Measurements from ENCODE around the gene PPM1A. TPM values are rescaled to one million over a fixed set of nuclear protein-coding genes. Genes with fewer than 3 reads are reported as not detected.
A peak's percentile ranks its signal among the peaks of the same experiment; 100 is the strongest.

The PPM1A gene
- polyA plus RNA-seq, 2 of the 4 experiments (the other 2 are of a cell fraction), result 37.1 to 76.6 TPM

- ATAC-seq (no peak), FAIRE-seq (no peak), DNase-seq (ENCODE audit: low read depth in 1 of 2, low spot score in 1 of 2) (no peak)
- POLR2A ChIA-PET, result no interaction called here
- H3K4me2 ChIP-seq, result no peak overlapping the region
- H3K4me3 ChIP-seq, result no peak overlapping the region
- CTCF ChIA-PET, result no interaction called here
- TF ChIP-seq HOXA7 (CRISPR knock-in tag; IDR thresholded peaks at IDR 0.05), result no peak
- H3K9me3 ChIP-seq, result no peaks in the 10 kb centered on the region
- WGBS (ENCODE audit: missing lambda C conversion rate), result 17% methylated on average over 2 of the region's 2 CpGs
- no peak overlapping the region for H3K27ac ChIP-seq
- no peaks in the 10 kb centered on the region for H3K4me1 ChIP-seq
Measured at GRCh38 chr14:60226298-60226697, 22.7 kb upstream of the PPM1A start.

GRCh38 chr14:60227291-60227690 is 21.7 kb upstream of the PPM1A start:
- FAIRE-seq (no peak), DNase-seq (ENCODE audit: low read depth in 1 of 2, low spot score in 1 of 2) (no peak), ATAC-seq (no peak)
- CTCF ChIA-PET, result no interaction called here
- Histone ChIP-seq H3K27ac (no peak overlapping the region), H3K9me3 (no peaks in the 10 kb centered on the region), H3K4me3 (no peak overlapping the region), H3K4me1 (no peaks in the 10 kb centered on the region), H3K4me2 (no peak overlapping the region)
- no peak for TF ChIP-seq NPAS2 (CRISPR knock-in tag; IDR thresholded peaks at IDR 0.05; ENCODE audit: borderline replicate concordance)
- no peak for TF ChIP-seq USF2 (IDR thresholded peaks at IDR 0.05)
- no peak for TF ChIP-seq RFX5 (IDR thresholded peaks at IDR 0.05)
- TF ChIP-seq MYC (IDR thresholded peaks at IDR 0.05; ENCODE audit: borderline replicate concordance, low read length), result no peak
- TF ChIP-seq E2F6 (IDR thresholded peaks at IDR 0.05; ENCODE audit: borderline replicate concordance, low read depth), result no peak
- TF ChIP-seq RAD21 (conservative IDR thresholded peaks at IDR 0.05 in 1 of 2, IDR thresholded peaks at IDR 0.05 in 1 of 2), result no peak
- TF ChIP-seq RCOR1 (IDR thresholded peaks at IDR 0.05; ENCODE audit: low read depth, low read length), result no peak
- TF ChIP-seq HES2 (IDR thresholded peaks at IDR 0.05), result no peak
- TF ChIP-seq EHF (CRISPR knock-in tag; IDR thresholded peaks at IDR 0.05), result no peak
- TF ChIP-seq, protein P1, sequence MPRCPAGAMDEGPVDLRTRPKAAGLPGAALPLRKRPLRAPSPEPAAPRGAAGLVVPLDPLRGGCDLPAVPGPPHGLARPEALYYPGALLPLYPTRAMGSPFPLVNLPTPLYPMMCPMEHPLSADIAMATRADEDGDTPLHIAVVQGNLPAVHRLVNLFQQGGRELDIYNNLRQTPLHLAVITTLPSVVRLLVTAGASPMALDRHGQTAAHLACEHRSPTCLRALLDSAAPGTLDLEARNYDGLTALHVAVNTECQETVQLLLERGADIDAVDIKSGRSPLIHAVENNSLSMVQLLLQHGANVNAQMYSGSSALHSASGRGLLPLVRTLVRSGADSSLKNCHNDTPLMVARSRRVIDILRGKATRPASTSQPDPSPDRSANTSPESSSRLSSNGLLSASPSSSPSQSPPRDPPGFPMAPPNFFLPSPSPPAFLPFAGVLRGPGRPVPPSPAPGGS (IDR thresholded peaks at IDR 0.05), result no peak
- TF ChIP-seq RNF2 (IDR thresholded peaks at IDR 0.05; ENCODE audit: borderline replicate concordance, low read depth), result no peak
- no peak for TF ChIP-seq CEBPB (IDR thresholded peaks at IDR 0.05)
- TF ChIP-seq SREBF2 (IDR thresholded peaks at IDR 0.05), result no peak
- POLR2A ChIA-PET, result no interaction called here
- 90% methylated on average over 1 of the region's 1 CpG for WGBS (ENCODE audit: missing lambda C conversion rate)

- ChIA-PET CTCF (no interaction called here), POLR2A (no interaction called here)
- TF ChIP-seq POLR2AphosphoS2 (conservative IDR thresholded peaks at IDR 0.05; ENCODE audit: low read length) (no peak), NPAS2 (CRISPR knock-in tag; IDR thresholded peaks at IDR 0.05; ENCODE audit: borderline replicate concordance) (no peak), NFE2L2 (conservative IDR thresholded peaks at IDR 0.05; ENCODE audit: low read length) (peak; percentile 70), CEBPB (IDR thresholded peaks at IDR 0.05) (no peak)
- FAIRE-seq (no peak), DNase-seq (ENCODE audit: low read depth in 1 of 2, low spot score in 1 of 2) (no peak), ATAC-seq (no peak)
- Histone ChIP-seq H3K4me3 (no peak overlapping the region), H3K9me3 (no peaks in the 10 kb centered on the region), H3K27ac (no peak overlapping the region), H3K4me2 (no peak overlapping the region), H3K4me1 (no peaks in the 10 kb centered on the region)
Measured at GRCh38 chr14:60229614-60230013, 19.4 kb upstream of the PPM1A start.

DNA sequence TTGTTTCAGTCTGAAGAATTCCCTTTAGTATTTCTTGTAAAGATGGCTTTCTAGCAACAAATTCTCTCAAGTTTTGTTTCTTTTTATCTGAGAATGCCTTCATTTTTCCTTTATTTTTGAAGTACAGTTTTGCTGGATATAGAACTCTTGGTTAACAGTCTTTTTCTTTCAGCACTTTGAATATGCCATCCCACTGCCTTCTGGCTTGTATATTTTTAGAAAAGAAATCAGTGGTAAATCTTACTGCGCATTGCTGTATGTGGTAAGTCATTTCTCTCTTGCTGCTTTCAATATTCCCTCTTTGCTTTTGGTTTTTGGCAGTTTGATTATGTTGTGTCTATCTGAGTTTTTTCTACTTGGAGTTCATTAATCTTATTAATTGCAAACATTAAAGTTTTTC is 16.8 kb upstream of the PPM1A start:
- H3K9me3 ChIP-seq, result no peaks in the 10 kb centered on the region
- H3K4me3 ChIP-seq, result no peak overlapping the region
- H3K4me1 ChIP-seq, result no peaks in the 10 kb centered on the region
- DNase-seq (ENCODE audit: low read depth in 1 of 2, low spot score in 1 of 2) (no peak), FAIRE-seq (no peak), ATAC-seq (no peak)
- 44% methylated on average over 1 of the region's 1 CpG for whole genome bisulfite sequencing (ENCODE audit: missing lambda C conversion rate)
- H3K27ac ChIP-seq, result no peak overlapping the region
- H3K4me2 ChIP-seq, result no peak overlapping the region
- CTCF ChIA-PET, result no interaction called here
- POLR2A ChIA-PET, result no interaction called here
- no peak for TF ChIP-seq BHLHE40 (IDR thresholded peaks at IDR 0.05; ENCODE audit: low read depth, low read length)
- no peak for TF ChIP-seq GATA3 (IDR thresholded peaks at IDR 0.05; ENCODE audit: borderline replicate concordance)
- TF ChIP-seq MAFK (IDR thresholded peaks at IDR 0.05; ENCODE audit: partially characterized antibody), result no peak
- no peak for TF ChIP-seq KDM1A (IDR thresholded peaks at IDR 0.05; ENCODE audit: low read depth)
- no peak for TF ChIP-seq EHMT2 (IDR thresholded peaks at IDR 0.05; ENCODE audit: low read depth)
- TF ChIP-seq, protein P2, sequence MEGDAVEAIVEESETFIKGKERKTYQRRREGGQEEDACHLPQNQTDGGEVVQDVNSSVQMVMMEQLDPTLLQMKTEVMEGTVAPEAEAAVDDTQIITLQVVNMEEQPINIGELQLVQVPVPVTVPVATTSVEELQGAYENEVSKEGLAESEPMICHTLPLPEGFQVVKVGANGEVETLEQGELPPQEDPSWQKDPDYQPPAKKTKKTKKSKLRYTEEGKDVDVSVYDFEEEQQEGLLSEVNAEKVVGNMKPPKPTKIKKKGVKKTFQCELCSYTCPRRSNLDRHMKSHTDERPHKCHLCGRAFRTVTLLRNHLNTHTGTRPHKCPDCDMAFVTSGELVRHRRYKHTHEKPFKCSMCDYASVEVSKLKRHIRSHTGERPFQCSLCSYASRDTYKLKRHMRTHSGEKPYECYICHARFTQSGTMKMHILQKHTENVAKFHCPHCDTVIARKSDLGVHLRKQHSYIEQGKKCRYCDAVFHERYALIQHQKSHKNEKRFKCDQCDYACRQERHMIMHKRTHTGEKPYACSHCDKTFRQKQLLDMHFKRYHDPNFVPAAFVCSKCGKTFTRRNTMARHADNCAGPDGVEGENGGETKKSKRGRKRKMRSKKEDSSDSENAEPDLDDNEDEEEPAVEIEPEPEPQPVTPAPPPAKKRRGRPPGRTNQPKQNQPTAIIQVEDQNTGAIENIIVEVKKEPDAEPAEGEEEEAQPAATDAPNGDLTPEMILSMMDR (IDR thresholded peaks at IDR 0.05), result no peak
- no peak for TF ChIP-seq FOXS1 (CRISPR knock-in tag; IDR thresholded peaks at IDR 0.05)
- TF ChIP-seq POLR2AphosphoS2 (conservative IDR thresholded peaks at IDR 0.05; ENCODE audit: low read length), result no peak
- no peak for TF ChIP-seq E2F6 (IDR thresholded peaks at IDR 0.05; ENCODE audit: borderline replicate concordance, low read depth)
- TF ChIP-seq RNF2 (IDR thresholded peaks at IDR 0.05; ENCODE audit: borderline replicate concordance, low read depth), result no peak
- TF ChIP-seq HEYL (CRISPR knock-in tag; IDR thresholded peaks at IDR 0.05), result no peak
- TF ChIP-seq HDAC2 (IDR thresholded peaks at IDR 0.05), result no peak
- TF ChIP-seq HOXA7 (CRISPR knock-in tag; IDR thresholded peaks at IDR 0.05), result no peak
- TF ChIP-seq ATOH8 (CRISPR knock-in tag; IDR thresholded peaks at IDR 0.05; ENCODE audit: low read depth), result no peak

All from A549 (cell line).